ENCODE results near the gene SMCR8. TPM values are rescaled to one million over a fixed set of nuclear protein-coding genes. Genes with fewer than 3 reads are reported as not detected.

Gene SMCR8
- 1 to 10 TPM; 8.5 to 8.8 TPM for total RNA-seq

- Mint-ChIP-seq H3K4me1 (ENCODE audit: low read depth) (peaks cover 75% of the 10 kb centered on the region), H3K9me3 (no peaks in the 10 kb centered on the region), H3K4me3 (peak within 1 kb of the TSS; percentile 92), H3K27ac (peak within 1 kb of the TSS; percentile 99), H3K36me3 (ENCODE audit: low read depth) (peaks cover 33% of the 10 kb centered on the region), H3K27me3 (ENCODE audit: low read depth) (no peaks in the 10 kb centered on the region)
- CTCF ChIA-PET: interaction anchor here (0.5 to 0.8 kb wide), 3 partner anchors 27 to 276 kb away, joined by 3 read pairs; partner anchors contain the start of gene MIEF2
- peak; percentile 98 for DNase-seq
- intact Hi-C loops (cut with micrococcal nuclease): loop anchor here (1.0 to 2.0 kb wide), 6 partner anchors 48 to 228 kb away; partner anchors contain the start of genes ALKBH5, DRG2, LLGL1 and MIEF2
Measured at GRCh38 chr17:18314731-18315561, at the start of gene SMCR8, which contains the start of gene TOP3A. Gene SMCR8, plus strand, starts transcription at chr17:18315293. Its CDS starts 497 bp downstream, at chr17:18315790. Gene TOP3A, minus strand, starts transcription at chr17:18314994. Its CDS starts 216 bp downstream, at chr17:18314778.

- Mint-ChIP-seq H3K36me3 (ENCODE audit: low read depth) (no peaks in the 10 kb centered on the region), H3K27me3 (ENCODE audit: low read depth) (no peaks in the 10 kb centered on the region), H3K4me3 (no peak overlapping the region), H3K27ac (no peak overlapping the region), H3K4me1 (ENCODE audit: low read depth) (peaks cover 4% of the 10 kb centered on the region), H3K9me3 (no peaks in the 10 kb centered on the region)
- CTCF ChIA-PET: no interaction called here
- DNase-seq: no peak
- intact Hi-C loops (cut with micrococcal nuclease): loop anchor here (10.0 kb wide), 1 partner anchor 313 kb away; no protein-coding TSS in a partner anchor
Measured at GRCh38 chr17:18267366-18267765, 47.7 kb upstream of the SMCR8 start.

- DNase-seq: no peak
- Mint-ChIP-seq H3K36me3 (ENCODE audit: low read depth) (peaks cover 2% of the 10 kb centered on the region), H3K4me1 (ENCODE audit: low read depth) (peaks cover 4% of the 10 kb centered on the region), H3K27me3 (ENCODE audit: low read depth) (no peaks in the 10 kb centered on the region), H3K9me3 (no peaks in the 10 kb centered on the region), H3K27ac (no peak overlapping the region), H3K4me3 (no peak overlapping the region)
- intact Hi-C loops (cut with micrococcal nuclease): loop anchor here (10.0 kb wide), 1 partner anchor 313 kb away; no protein-coding TSS in a partner anchor
- CTCF ChIA-PET: no interaction called here
Measured at GRCh38 chr17:18267927-18268711, 47.0 kb upstream of the SMCR8 start.

GRCh38 chr17:18270046-18270931 lies 44.8 kb upstream of the SMCR8 start:
- Mint-ChIP-seq H3K9me3 (no peaks in the 10 kb centered on the region), H3K4me3 (no peak overlapping the region), H3K4me1 (ENCODE audit: low read depth) (peaks cover 4% of the 10 kb centered on the region), H3K36me3 (ENCODE audit: low read depth) (peaks cover 2% of the 10 kb centered on the region), H3K27ac (no peak overlapping the region), H3K27me3 (ENCODE audit: low read depth) (no peaks in the 10 kb centered on the region)
- no peak for DNase-seq
- CTCF ChIA-PET: no interaction called here
- intact Hi-C loops (cut with micrococcal nuclease): no loop called here

GRCh38 chr17:18277076-18277475 lies 38.0 kb upstream of the SMCR8 start:
- no peak overlapping the region for H3K4me3 Mint-ChIP-seq
- intact Hi-C loops (cut with micrococcal nuclease): no loop called here
- H3K4me1 Mint-ChIP-seq (ENCODE audit: low read depth): no peaks in the 10 kb centered on the region
- no peaks in the 10 kb centered on the region for H3K9me3 Mint-ChIP-seq
- DNase-seq: no peak
- no peak overlapping the region for H3K27ac Mint-ChIP-seq
- CTCF ChIA-PET: no interaction called here
- no peaks in the 10 kb centered on the region for H3K27me3 Mint-ChIP-seq (ENCODE audit: low read depth)
- H3K36me3 Mint-ChIP-seq (ENCODE audit: low read depth): peaks cover 15% of the 10 kb centered on the region

GRCh38 chr17:18278867-18279266 lies 36.2 kb upstream of the SMCR8 start:
- Mint-ChIP-seq H3K4me3 (no peak overlapping the region), H3K9me3 (no peaks in the 10 kb centered on the region), H3K4me1 (ENCODE audit: low read depth) (no peaks in the 10 kb centered on the region), H3K27me3 (ENCODE audit: low read depth) (no peaks in the 10 kb centered on the region), H3K36me3 (ENCODE audit: low read depth) (peaks cover 27% of the 10 kb centered on the region), H3K27ac (no peak overlapping the region)
- CTCF ChIA-PET: no interaction called here
- intact Hi-C loops (cut with micrococcal nuclease): no loop called here
- no peak for DNase-seq

- Mint-ChIP-seq H3K27me3 (ENCODE audit: low read depth) (no peaks in the 10 kb centered on the region), H3K9me3 (no peaks in the 10 kb centered on the region), H3K4me1 (ENCODE audit: low read depth) (no peaks in the 10 kb centered on the region), H3K4me3 (no peak overlapping the region), H3K27ac (no peak overlapping the region), H3K36me3 (ENCODE audit: low read depth) (peaks cover 35% of the 10 kb centered on the region)
- intact Hi-C loops (cut with micrococcal nuclease): no loop called here
- CTCF ChIA-PET: interaction anchor here (1.2 kb wide), 1 partner anchor 15 kb away, joined by 4 read pairs; no protein-coding TSS in a partner anchor
- DNase-seq: no peak
Measured at GRCh38 chr17:18280249-18280648, 34.8 kb upstream of the SMCR8 start.

GRCh38 chr17:18280766-18281371 lies 34.2 kb upstream of the SMCR8 start:
- intact Hi-C loops (cut with micrococcal nuclease): no loop called here
- no peaks in the 10 kb centered on the region for H3K9me3 Mint-ChIP-seq
- H3K4me3 Mint-ChIP-seq: no peak overlapping the region
- H3K4me1 Mint-ChIP-seq (ENCODE audit: low read depth): no peaks in the 10 kb centered on the region
- H3K27ac Mint-ChIP-seq: no peak overlapping the region
- CTCF ChIA-PET: interaction anchor here (1.2 kb wide), 1 partner anchor 16 kb away, joined by 4 read pairs; no protein-coding TSS in a partner anchor
- no peak for DNase-seq
- H3K27me3 Mint-ChIP-seq (ENCODE audit: low read depth): no peaks in the 10 kb centered on the region
- peaks cover 41% of the 10 kb centered on the region for H3K36me3 Mint-ChIP-seq (ENCODE audit: low read depth)

- Mint-ChIP-seq H3K27ac (no peak overlapping the region), H3K4me1 (ENCODE audit: low read depth) (no peaks in the 10 kb centered on the region), H3K27me3 (ENCODE audit: low read depth) (no peaks in the 10 kb centered on the region), H3K9me3 (no peaks in the 10 kb centered on the region), H3K36me3 (ENCODE audit: low read depth) (peaks cover 38% of the 10 kb centered on the region), H3K4me3 (no peak overlapping the region)
- DNase-seq: no peak
- CTCF ChIA-PET: no interaction called here
- intact Hi-C loops (cut with micrococcal nuclease): no loop called here
Measured at GRCh38 chr17:18281788-18282187, 33.3 kb upstream of the SMCR8 start.

GRCh38 chr17:18285296-18285695 lies 29.8 kb upstream of the SMCR8 start:
- Mint-ChIP-seq H3K36me3 (ENCODE audit: low read depth) (peaks cover 47% of the 10 kb centered on the region), H3K27ac (peak overlapping the region; percentile 20), H3K4me3 (no peak overlapping the region), H3K27me3 (ENCODE audit: low read depth) (no peaks in the 10 kb centered on the region), H3K9me3 (no peaks in the 10 kb centered on the region), H3K4me1 (ENCODE audit: low read depth) (no peaks in the 10 kb centered on the region)
- intact Hi-C loops (cut with micrococcal nuclease): no loop called here
- CTCF ChIA-PET: interaction anchor here (1.1 kb wide), 1 partner anchor 80 kb away, joined by 3 read pairs; no protein-coding TSS in a partner anchor
- DNase-seq: no peak

- Mint-ChIP-seq H3K27ac (no peak overlapping the region), H3K27me3 (ENCODE audit: low read depth) (no peaks in the 10 kb centered on the region), H3K4me1 (ENCODE audit: low read depth) (no peaks in the 10 kb centered on the region), H3K9me3 (no peaks in the 10 kb centered on the region), H3K36me3 (ENCODE audit: low read depth) (peaks cover 50% of the 10 kb centered on the region), H3K4me3 (no peak overlapping the region)
- intact Hi-C loops (cut with micrococcal nuclease): no loop called here
- no peak for DNase-seq
- CTCF ChIA-PET: no interaction called here
Measured at GRCh38 chr17:18291718-18292540, 23.2 kb upstream of the SMCR8 start.
